Measurements from ENCODE around the gene SYNGR3. TPM values are rescaled to one million over a fixed set of nuclear protein-coding genes. Genes with fewer than 3 reads are reported as not detected.
"Not testable (repeated sequence)": the region's sequence is repeated elsewhere in the genome, so short reads cannot be mapped to it uniquely, and the experiment has no call there.

The SYNGR3 gene
- total and polyA plus RNA-seq, 9 donors = 0.42 to 4.0 (median 0.87) TPM

DNA sequence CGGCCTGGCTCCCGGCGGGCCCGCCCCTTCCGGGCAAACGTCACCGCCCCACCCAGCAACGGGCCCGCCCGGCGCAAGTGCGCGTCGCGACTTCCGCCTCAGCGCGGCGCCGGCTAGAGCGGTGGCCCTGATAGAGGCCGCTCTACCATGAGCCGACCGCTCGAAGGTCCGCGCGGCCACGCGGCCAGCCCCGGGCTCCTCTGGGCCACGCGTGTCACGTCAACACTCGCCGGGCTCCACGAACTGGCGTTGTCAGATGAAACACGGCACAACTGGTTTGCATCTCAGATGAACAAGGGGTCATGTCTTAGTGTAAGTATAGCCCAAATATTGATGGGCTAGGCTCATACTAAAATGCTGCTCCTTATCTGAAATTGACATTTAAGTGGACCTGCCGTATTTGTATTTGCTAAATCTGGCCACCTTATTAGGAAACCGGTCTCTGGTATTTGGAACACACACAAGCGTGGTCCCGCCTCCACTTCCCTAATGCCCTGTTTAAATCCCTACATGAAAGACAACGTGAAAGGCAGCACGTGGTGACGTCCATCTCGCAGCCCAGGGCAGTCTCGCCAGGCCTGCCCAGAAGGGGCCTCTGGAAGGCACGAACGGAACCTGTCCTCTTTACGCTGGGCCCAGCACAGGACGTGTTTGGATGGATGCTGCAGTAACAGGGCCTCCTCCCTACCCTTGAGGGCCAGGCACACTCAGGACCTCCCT is 20.2 kb downstream of the SYNGR3 start, which contains the start of gene ZNF598:
Gene ZNF598 (minus strand): TSS at position 31 of the 720 bp plus-strand sequence.
- DNase-seq = peak; percentile 79 to 90 (median 85)
- Histone ChIP-seq H3K27me3 (no peaks in the 10 kb centered on the region), H3K27ac (peak within 1 kb of the TSS; percentile 0 to 69), H3K4me1 (ENCODE audit: insufficient read depth) (peaks cover 21% of the 10 kb centered on the region), H3K4me3 (peak within 1 kb of the TSS; percentile 68), H3K9me3 (no peaks in the 10 kb centered on the region), H3K36me3 (no peaks in the 10 kb centered on the region)
- intact Hi-C loops (cut with DNase I) = no loop called here
- WGBS, 3 donors = 1 to 2% (median 2%) methylated on average over 27 to 52 of the region's 52 CpGs
- TF ChIP-seq EP300 (IDR thresholded peaks at IDR 0.05) (no peak), POLR2A (IDR thresholded peaks at IDR 0.05) (peak; percentile 81)
- TF ChIP-seq, protein P1, sequence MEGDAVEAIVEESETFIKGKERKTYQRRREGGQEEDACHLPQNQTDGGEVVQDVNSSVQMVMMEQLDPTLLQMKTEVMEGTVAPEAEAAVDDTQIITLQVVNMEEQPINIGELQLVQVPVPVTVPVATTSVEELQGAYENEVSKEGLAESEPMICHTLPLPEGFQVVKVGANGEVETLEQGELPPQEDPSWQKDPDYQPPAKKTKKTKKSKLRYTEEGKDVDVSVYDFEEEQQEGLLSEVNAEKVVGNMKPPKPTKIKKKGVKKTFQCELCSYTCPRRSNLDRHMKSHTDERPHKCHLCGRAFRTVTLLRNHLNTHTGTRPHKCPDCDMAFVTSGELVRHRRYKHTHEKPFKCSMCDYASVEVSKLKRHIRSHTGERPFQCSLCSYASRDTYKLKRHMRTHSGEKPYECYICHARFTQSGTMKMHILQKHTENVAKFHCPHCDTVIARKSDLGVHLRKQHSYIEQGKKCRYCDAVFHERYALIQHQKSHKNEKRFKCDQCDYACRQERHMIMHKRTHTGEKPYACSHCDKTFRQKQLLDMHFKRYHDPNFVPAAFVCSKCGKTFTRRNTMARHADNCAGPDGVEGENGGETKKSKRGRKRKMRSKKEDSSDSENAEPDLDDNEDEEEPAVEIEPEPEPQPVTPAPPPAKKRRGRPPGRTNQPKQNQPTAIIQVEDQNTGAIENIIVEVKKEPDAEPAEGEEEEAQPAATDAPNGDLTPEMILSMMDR (IDR thresholded peaks at IDR 0.05) = peak in 1 of 3 donors; percentile 23

DNA sequence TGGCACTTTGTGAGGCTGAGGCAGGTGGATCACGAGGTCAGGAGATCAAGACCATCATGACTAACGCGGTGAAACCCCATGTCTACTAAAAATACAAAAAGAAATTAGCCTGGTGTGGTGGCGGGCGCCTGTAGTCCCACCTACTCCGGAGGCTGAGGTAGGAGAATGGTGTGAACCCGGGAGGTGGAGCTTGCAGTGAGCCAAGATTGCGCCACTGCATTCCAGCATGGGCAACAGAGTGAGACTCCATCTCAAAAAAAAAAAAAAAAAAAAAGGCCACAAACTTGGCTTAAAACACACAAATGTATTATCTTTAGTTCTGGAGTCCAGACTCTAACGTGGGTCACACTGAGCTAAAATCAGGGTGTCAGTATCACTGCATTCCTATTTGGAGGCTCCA is 22.0 kb downstream of the SYNGR3 start:
- 84 to 87% (median 85%) methylated on average over 9 of the region's 9 CpGs for WGBS, 3 donors
- H3K27ac ChIP-seq; H3K36me3 ChIP-seq; H3K27me3 ChIP-seq; H3K4me3 ChIP-seq; DNase-seq; H3K9me3 ChIP-seq; intact Hi-C loops (cut with DNase I): not testable (repeated sequence)
- peaks cover 21% of the 10 kb centered on the region for H3K4me1 ChIP-seq (ENCODE audit: insufficient read depth)

DNA sequence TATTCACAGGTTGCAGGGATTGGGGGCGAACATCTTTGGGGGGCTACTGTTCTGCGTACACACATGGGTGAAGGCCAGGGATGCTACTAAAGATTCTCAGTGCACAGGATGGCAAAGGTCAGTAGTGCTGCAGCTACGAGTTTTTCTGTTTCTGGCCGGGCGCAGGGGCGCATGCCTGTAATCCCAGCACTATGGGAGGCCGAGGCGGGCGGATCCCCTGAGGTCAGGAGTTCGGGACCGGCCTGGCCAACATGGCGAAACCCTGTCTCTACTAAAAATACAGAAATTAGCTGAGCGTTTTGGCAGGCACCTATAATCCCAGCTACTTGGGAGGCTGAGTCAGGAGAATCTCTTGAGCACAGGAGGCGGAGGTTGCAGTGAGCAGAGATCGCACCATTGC is 23.8 kb downstream of the SYNGR3 start:
- Histone ChIP-seq H3K27ac (no peak overlapping the region), H3K4me3 (no peak overlapping the region), H3K4me1 (ENCODE audit: insufficient read depth) (peaks cover 11% of the 10 kb centered on the region), H3K9me3 (no peaks in the 10 kb centered on the region), H3K36me3 (no peaks in the 10 kb centered on the region), H3K27me3 (no peaks in the 10 kb centered on the region)
- TF ChIP-seq, protein P1 (IDR thresholded peaks at IDR 0.05) = no peak
- TF ChIP-seq EP300 (IDR thresholded peaks at IDR 0.05) (no peak), POLR2A (IDR thresholded peaks at IDR 0.05) (no peak)
- DNase-seq = peak in 1 of 5 donors; percentile 19
- WGBS, 3 donors = 82 to 91% (median 91%) methylated on average over 15 of the region's 15 CpGs
- intact Hi-C loops (cut with DNase I) = no loop called here

DNA sequence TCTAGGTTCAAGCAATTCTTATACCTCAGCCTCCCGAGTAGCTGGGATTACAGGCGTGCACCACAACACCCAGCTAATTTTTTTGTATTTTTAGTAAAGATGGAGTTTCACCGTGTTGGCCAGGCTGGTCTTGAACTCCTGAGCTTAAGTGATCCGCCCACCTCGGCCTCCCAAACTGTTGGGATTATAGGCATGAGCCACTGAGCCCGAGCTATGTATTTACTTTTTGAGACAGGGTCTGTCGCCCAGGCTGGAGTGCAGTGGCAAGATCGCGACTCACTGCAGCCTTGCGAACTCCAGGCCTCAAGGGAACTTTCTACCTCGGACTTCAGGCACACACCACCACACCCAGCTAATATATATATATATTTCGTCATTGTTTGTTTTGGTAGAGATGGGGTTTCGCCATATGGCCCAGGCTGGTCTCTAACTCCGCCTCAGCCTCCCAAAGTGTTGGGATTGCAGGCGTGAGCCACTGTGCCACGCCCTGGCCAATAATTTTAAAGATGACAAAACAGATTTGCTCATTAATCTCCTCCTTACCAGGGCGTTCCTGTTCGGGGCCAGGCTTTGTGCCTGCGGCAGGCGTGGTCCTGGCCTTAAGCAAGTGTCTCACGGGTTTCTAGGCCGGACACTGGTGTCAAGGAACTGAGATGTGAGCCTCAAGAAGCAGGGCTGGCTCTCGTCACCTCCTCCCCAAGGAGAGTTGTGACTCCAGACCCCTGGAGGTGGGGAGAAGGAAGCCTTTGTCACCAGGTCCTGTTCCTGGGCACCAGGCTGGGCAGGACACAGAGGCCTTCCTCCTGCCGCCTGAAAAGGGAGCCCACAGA is 25.6 kb downstream of the SYNGR3 start:
- H3K9me3 ChIP-seq = no peaks in the 10 kb centered on the region
- H3K4me3 ChIP-seq = no peak overlapping the region
- intact Hi-C loops (cut with DNase I) = loop anchor here in 1 of 4 donors (5.0 kb wide), 1 partner anchor 127 kb away; no protein-coding TSS in a partner anchor
- 89 to 91% (median 90%) methylated on average over 24 of the region's 24 CpGs for WGBS, 3 donors
- DNase-seq = no peak
- H3K36me3 ChIP-seq = no peaks in the 10 kb centered on the region
- no peak for TF ChIP-seq EP300 (IDR thresholded peaks at IDR 0.05)
- TF ChIP-seq POLR2A (IDR thresholded peaks at IDR 0.05) = no peak
- TF ChIP-seq, protein P1 (IDR thresholded peaks at IDR 0.05) = no peak
- H3K27me3 ChIP-seq = no peaks in the 10 kb centered on the region
- no peak overlapping the region for H3K27ac ChIP-seq
- H3K4me1 ChIP-seq (ENCODE audit: insufficient read depth) = peaks cover 6% of the 10 kb centered on the region
